Sciatic nerve (tissue), 2 donors: Measurements from ENCODE around the gene C2CD2. TPM values are rescaled to one million over a fixed set of nuclear protein-coding genes. Genes with fewer than 3 reads are reported as not detected.

Experiments used
- ATAC-seq: fragments of 200-7000 bp; cut with Tn5 transposase; one replicate; pipeline ENCODE4 v1.9.1; 2020; ENCODE audit warnings: mild to moderate bottlenecking, moderate library complexity
- DNase-seq: peaks from one replicate; pipeline ENCODE4 v3.0.0-alpha.2; 2020; ENCODE audit warnings: low spot score
- intact Hi-C: fragments of 100-400 bp; cut with DNase I; formaldehyde crosslinking; loops from one replicate; pipeline ENCODE4 v1.14.2; 2022
- total RNA-seq: library from RNA; stranded (reverse); fragmentation: NEBNext Ultra II Directional; extraction: Animal tissue kit (Norgen Biotek cat#: 25700); gene quantifications from one replicate; pipeline ENCODE4 v1.2.1, GENCODE V29; 2021
- donor health status: DM: no; HTN: no; CAD: no.
- donor health status: DM: no; HTN: no; CAD: no.

The C2CD2 gene
- total RNA-seq, 1 donor from 2014 or later: 60.9 TPM

DNA sequence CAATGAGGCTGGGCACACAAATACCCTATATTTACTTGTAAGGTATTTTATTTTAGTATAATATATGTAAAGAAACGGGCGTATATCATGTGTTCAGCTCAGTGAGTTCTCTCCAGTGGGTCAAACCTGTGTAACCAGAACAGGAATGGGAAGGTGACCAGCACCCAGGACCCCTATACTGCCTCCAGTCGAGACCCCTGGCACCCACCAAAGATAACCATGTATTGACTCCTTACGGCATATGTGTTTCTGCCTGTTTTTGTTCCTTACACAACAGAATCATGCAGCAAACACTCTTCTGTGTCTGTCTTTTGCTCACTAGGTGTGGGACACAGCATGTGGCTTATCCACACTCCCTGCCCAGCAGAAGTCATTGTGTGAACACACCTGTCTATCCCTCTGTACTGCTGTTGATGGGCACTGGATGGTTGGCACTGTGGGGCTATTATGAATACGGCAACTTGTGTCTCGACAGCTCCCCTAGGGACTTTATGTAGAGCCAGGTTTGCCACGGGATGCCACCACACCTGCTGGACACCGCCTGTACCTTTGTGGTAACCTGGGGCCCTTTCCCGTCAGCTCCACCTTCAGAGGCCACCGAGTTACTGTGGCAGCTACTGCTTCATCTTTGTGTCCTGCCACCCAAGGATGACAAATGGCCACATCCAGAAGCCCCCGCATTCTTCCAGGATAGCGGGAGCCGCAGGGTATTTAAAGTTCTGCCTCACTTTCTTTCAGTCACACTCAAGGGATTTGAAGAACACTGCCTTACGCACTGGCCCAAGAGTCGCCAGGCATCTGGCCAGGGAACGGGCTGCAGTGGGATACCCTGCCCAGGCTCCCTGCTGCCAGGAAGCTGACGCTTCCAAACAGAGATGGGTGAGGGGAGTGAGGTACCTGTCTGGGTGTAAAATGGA, 23.5 kb upstream of the C2CD2 start:
- ATAC-seq (no peak), DNase-seq (no peak)
- intact Hi-C loops: no loop called here

DNA sequence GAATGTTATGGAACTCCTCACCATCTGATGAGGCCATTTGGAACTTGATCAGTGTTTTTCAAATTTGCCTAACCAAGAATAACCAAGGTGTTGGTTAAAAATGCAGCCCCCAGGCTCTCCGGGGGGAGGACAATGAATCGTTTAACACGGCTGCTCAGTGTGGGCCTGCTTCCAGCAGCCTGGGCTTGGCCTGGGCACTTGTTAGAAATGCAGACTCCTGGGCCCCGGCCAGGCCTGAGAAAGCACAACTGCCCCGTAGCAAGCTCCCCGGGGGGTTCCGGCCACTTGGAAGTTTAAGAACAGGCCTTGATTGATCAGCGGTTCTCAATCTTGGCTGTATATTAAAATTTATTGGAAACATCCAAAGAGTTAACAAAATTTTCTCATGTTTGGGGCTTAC, 22.8 kb upstream of the C2CD2 start:
- intact Hi-C loops: no loop called here
- DNase-seq (no peak), ATAC-seq (no peak)

DNA sequence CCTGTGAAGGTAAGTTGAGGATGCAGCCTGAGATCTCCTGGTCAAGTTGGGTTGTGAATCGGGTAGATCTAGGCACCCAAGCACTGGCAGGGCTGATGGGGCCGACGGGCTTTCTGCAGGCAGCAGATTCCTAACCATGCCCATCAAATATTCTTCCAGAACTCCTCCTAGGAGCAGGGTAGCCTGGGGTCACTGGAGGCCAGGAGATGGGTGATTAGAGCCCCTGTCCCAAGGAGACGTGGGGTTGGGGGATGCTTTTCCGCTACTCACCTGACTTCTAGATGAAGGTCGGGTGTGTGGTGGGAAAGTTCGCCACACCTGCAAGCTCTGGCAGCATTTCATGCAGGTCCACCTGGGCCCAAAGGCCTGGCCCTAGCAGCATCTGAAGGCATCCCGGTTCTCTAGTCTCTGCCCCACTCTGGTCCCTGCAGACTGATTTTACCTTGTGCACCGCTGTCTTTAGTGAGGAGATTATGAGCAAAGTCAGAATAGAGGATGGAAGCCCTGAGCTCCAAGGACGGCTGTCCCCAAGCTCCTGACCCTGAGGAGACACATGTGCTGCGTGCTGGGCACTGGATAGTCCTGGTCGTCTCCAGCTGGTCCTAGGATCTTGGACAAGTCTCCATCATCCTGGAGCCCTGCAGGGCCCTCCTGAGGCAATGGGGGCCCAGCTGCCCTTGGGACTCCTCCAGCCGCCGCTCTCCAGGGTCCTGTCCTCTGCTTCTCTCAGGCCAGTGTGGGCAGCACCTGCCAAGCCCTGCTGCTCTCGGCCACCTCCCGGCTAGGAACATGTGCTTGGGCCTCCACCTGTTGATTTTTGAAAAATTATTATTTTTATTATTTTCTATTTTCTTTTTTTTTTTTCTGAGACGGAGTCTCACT, 21.8 kb upstream of the C2CD2 start:
- DNase-seq (no peak), ATAC-seq (no peak)
- intact Hi-C loops: no loop called here

DNA sequence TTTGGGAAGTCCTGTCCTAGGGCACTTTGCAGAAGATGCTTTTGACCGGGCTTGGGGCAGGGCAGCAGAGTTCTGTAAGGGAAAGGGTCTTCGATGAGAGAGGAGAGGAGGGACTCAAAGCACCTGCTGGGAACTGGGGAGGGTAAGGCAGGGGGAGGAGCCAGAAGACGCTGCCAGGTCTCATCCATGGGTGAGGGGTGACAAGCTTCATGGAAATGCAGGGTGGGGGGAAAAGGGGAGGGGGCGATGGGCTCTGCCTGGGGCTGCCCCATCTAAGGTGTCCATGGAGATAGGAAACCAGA, 20.9 kb upstream of the C2CD2 start:
- no peak for DNase-seq

DNA sequence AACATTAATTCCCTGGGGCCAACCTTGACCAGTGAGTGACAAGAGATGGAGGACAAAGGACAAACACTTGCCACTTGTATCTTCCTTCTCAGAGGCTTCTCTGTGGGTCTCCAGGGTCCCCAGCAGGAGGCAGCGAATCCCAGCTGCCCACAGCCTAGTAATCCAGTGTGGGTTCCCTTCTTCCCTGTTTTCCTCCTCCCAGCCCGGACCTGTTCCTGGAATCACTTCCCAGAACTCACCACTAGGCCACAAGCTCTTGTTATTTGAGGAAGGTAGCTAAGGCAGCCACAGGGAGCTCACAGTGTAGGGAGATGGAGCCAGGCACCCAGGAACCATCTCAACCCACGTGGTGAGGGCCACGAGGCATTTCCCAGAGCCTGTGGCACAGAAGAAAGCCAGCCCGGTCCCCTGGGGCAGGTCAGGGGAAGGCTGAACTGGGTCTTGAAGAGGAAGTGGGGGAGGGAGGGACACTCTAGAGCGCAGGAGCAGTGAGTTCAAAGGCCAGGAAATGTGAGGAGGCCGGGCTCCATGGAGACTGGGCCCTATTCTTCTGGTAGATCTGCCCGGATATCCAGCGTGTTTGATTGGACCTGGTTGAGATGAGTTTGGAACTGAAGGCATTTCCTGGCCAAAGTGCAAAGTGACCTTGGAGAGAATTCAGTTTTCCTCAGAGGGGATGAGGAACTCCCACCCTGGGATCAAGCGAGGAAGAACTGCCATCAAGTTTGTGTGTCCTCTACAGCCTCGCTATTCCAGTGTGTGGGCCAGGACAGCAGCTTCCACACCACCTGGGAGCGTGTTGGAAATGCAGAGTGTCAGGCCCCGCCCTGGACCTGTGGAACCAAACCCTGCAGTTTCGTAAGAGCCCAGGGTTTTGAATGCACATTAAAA, 20.3 kb upstream of the C2CD2 start:
- DNase-seq (no peak), ATAC-seq (no peak)
- intact Hi-C loops: no loop called here

More for the DNA sequence above, 20.9 kb upstream of the C2CD2 start:
- ATAC-seq: no peak
- intact Hi-C loops: no loop called here

DNA sequence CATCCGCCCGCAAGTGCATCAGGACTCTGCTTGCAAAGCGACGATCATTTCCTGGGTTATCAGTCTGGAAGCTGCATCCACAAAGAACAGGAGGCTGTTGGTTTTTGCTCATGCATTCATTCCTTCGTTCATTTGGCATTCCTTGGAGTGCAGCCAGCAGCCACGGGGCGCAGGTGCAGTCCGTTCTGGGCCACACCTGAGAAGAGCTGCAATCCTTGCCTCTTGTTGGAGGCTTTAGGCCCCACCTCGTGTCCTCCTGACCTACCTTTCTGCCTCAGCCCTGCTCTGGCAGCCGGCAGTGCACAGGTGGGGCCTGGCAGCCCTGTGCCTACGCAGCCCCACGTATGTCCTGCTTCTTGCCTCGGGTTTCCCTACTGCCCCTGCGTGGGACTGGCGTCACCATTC, 19.6 kb upstream of the C2CD2 start:
- no peak for ATAC-seq
- intact Hi-C loops: no loop called here
- DNase-seq: no peak

DNA sequence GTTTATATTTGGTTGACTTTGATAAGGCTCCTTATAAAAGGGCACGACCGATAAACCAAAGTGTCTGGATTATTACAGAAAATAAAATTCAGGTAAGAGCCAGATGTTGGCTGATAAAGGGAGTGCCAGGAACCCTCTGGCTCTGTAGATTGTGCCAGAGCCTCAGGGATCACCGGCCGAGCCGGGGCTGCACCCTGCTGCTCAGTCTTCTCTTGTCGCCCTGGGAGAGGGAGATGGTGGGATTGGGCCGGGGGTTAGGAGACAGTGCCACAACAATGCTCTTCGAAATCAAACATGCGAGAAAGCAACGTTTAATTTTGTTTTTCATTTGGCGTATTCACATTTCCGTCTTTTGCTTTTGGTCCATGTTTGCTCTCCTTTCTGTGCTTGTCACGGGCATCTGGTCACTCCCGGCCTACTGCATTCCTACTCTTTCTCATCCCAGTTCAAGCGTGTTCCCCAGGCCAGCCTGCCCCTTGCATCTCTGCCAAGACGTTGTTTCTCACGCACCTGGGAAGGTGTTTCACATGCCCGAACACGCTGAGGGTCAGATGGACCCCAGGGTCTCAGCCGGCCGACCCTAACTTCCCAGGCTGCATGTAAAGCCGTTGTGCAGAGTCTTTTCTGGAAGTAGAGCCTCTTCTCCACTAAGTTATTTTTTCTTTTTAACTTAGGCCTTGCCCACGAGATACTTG, 18.8 kb upstream of the C2CD2 start:
- intact Hi-C loops: no loop called here
- no peak for ATAC-seq
- no peak for DNase-seq

DNA sequence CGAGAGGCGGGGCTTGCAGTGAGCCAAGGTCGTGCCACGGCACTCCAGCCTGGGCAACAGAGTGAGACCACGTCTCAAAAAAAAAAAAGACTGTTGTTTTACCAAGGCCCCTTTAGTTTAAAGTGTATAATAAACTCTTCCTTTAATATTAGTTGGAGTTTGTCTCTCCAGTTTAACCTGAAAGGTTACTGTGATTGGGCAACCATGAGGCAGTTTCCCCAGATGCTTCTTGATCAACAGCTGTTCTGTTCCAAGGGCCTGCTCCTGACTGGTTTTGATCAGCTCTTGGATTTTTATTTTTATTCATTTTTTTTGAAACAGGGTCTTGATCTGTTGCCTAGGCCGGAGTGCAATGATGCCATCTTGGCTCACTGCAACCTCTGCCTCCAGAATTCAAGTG, 18.1 kb upstream of the C2CD2 start:
- DNase-seq: no peak
- intact Hi-C loops: no loop called here

DNA sequence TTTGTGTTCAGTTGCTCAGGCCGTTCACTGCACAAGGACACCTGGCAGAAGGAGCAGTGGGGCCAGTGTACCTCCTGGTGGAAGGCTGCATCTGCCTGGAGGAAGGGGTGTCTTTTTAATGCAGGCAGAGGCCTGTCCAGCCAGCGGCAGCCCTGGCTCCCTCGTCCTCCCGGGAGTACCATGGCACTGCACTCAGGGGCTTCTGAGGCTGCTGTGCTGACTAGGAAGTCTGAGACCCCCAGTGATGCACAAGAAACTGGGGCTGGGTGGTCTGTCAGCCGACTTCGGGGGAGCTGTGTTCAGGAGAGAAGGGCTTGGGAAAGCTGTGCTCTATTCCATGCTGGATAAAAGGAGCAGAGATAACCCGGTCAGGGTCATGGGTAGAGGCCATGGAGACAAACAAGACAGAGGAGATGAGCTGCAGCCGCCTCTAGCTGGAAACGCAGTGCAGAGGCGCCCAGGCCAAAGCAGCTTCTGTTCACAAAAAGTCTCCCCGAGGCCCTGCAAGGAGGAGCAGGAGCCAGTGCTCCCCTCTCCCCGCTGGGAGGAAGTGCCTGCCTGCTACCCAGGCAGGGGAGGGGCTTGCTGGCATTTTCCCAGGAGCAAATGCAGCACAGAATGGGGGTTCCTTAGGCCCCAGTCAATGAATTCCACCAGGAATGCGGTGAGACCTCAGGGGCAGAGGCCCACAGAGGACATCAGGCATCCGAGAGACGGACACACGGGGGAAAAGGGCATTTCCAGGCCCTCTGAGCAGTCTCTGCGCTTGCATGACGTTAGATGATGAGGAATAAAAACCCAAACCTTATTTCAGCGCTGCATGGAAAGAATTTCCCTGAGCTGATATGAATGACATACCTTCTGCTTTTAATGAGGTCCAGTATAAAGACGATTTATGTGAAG, 17.2 kb upstream of the C2CD2 start:
- DNase-seq: no peak
- intact Hi-C loops: no loop called here
- no peak for ATAC-seq

More for the DNA sequence above, 18.1 kb upstream of the C2CD2 start:
- no peak for ATAC-seq

DNA sequence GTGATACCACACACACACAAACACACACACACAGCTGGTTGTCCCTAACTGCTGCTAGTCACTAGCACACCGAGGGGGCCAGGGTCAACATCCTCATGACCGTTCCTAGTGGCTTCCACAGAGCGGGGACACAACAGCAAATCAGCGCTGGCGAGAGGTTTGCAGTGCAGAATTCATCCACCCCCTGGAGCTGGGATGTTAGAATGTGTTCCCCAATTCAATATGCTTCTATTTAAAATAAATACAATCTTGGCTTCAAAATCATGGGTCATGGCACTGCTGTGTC, 16.2 kb upstream of the C2CD2 start:
- DNase-seq: no peak
- intact Hi-C loops: no loop called here
- ATAC-seq: no peak

DNA sequence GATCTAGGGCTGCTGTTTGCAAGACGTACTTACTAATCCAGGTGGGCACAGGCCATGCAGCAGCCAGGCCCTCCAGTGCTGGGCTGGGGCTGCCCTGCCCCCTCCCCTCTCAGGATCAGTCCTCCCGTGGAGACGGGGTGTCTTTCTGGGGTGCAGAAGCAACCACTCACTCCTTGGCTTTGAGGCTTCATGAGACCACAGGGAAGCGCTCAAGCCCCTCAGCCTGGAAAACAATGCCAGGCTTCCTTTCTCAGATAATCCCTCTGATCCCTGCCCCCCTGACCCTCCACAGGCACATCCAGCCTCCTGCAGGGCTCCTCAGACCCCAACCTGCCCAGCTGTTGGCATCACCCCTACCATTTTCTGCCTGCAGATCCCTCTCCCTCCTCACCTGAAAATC, 13.9 kb upstream of the C2CD2 start:
- DNase-seq (no peak), ATAC-seq (no peak)
- intact Hi-C loops: no loop called here

DNA sequence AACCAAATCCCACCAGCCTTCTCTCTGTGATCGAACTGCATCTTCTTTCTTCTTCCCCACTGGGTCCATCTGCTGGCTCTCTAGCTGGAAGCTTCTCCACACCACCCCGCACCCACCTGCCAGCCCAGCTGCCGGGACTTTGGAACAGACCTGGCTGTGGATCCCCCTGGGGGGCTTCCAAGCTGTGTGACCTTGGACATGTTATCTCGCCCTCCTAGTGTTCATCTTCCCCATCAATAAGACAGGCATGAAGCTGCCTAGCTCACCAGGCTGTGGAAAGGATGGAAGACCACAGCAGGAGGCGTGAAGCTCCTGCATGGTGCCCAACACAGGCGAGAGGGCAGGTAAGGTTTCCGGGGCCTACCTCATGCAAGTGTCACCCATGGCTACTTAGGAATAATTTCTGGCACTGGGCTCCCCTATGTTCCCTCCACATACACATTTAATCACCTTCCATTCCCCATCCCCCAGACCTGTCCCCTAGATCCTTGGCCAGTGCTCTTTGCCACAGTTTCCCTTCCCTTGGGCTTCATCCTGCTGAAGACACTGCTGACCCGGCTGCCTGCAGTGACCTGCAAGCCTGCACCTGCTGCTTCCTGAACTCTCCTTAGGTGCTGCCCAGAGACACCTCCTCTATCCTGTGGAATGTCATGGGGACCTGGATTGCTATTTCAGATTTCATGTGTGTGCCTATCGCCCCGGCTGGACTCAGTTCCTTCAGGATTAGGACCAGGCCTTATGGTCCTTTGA, 13.2 kb upstream of the C2CD2 start:
- intact Hi-C loops: no loop called here
- DNase-seq: no peak
- no peak for ATAC-seq

DNA sequence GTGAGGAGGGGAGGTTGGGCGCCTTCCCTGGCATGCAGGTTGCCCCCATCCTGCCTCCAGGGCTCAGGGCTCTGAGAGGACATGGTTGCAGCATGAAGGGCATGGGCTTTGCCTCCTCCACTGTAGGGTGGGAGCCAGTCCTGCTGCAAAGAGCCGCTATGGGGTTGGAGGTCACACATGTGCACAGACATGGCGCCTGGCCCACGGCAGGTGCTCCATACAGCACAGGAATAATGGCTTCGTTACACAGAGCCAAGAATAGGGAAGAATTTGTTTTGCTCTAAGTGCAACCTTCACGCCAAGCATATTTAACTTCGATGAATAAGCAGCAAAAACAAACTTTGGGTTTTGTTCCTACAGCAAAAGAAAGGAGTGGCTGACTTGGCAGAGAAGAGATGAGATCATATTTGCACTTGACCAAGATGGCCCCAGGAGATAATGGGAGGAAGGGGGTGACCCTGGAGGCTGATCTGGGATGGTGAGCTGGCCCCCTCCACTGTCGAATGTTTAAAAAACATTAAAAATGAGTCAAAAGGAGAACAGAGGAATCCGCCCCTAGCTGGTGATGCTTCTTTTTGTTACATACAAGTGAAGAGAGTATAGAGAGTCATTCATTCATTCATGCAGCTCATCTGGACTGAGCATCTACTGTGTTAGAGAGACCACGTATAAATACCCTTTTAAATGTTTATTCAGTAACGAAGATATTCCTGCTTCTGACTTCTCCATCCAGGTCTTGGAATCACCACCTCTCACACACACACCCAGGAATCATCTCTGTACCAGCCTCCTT, 12.4 kb upstream of the C2CD2 start:
- intact Hi-C loops: no loop called here
- ATAC-seq: peak; percentile 36
- no peak for DNase-seq

DNA sequence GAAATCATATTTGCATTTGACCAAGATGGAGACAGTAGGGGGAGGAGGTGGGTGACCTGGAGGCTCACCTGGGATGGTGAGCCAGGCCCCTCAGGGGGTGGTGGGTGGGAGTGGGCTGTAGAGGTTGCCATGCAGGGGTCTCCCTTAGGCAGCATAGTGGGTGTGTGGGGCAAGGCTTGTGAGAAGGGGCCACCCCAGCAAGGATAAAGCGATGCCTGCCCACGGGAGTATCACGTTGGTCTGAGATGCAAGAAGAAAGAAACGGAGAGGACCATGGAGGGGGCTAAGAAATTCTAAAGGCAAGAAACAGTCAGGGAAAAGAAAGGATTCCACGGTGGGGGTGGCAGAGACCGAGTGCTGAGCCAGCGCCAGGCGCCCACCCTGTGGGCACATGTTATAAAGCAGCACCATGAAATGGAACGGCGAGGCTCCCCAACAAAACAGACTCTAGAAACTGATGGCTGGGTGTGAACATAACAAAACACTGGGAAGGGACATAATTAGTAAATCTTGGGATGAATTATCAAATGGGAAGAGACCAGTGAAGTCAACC, 11.7 kb upstream of the C2CD2 start:
- intact Hi-C loops: no loop called here
- no peak for DNase-seq
- ATAC-seq: no peak

DNA sequence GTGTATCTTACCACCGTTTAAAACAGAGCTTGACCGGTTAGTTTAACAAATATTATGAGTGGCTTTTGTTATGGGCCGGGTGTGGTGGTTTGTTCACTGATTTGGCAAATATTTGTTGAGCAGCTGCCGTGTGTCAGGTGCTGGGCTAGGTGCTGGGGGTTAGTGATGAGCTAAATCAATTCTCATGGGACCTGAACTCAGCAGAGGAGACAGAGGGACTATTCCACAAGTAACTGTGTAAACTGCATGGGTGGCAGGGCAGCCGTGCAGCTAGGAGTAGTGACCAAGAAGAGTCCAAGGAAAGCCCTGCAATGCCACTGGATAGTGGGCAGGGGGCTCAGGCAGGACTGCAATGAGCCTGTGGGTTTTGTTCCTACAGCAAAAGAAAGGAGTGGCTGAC, 11.2 kb upstream of the C2CD2 start:
- intact Hi-C loops: no loop called here
- DNase-seq: no peak
- no peak for ATAC-seq

DNA sequence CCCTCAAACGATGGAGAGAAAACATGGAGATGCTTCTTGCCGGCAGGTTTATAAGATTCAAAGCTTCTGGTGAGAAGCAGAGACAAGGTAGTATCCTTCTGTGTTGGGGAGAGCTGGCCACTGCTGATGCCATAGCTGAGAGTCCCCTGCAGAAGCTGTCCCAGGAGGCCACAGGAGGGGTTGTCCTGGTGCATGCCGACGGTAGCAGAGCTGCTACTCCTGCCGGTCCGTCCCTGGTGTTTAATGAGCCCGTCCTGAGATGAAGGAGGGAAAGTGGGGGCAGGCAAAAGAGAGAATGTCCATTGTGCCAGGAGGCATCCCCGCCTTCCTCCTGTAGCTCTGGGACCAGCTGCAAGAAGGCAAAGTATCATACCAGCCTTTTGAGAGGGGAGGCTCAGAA, 10.4 kb upstream of the C2CD2 start:
- ATAC-seq (no peak), DNase-seq (no peak)
- intact Hi-C loops: no loop called here
